ENCODE measurements around the gene TMPRSS9.

GRCh38 chr19:2329501-2329916 lies 30.6 kb upstream of the TMPRSS9 start:
- TF ChIP-seq, protein P1, sequence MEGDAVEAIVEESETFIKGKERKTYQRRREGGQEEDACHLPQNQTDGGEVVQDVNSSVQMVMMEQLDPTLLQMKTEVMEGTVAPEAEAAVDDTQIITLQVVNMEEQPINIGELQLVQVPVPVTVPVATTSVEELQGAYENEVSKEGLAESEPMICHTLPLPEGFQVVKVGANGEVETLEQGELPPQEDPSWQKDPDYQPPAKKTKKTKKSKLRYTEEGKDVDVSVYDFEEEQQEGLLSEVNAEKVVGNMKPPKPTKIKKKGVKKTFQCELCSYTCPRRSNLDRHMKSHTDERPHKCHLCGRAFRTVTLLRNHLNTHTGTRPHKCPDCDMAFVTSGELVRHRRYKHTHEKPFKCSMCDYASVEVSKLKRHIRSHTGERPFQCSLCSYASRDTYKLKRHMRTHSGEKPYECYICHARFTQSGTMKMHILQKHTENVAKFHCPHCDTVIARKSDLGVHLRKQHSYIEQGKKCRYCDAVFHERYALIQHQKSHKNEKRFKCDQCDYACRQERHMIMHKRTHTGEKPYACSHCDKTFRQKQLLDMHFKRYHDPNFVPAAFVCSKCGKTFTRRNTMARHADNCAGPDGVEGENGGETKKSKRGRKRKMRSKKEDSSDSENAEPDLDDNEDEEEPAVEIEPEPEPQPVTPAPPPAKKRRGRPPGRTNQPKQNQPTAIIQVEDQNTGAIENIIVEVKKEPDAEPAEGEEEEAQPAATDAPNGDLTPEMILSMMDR (IDR thresholded peaks at IDR 0.05), result no peak
- TF ChIP-seq POLR2A (IDR thresholded peaks at IDR 0.05), result no peak
- no peak for TF ChIP-seq EP300 (IDR thresholded peaks at IDR 0.05)
